Activated CD8-positive, alpha-beta memory T cell treated with anti-CD3 and anti-CD28 coated beads for 36 hours (primary cell): ENCODE measurements around the gene CDKAL1. TPM values are rescaled to one million over a fixed set of nuclear protein-coding genes. Genes with fewer than 3 reads are reported as not detected.
"Not testable (repeated sequence)": the region's sequence is repeated elsewhere in the genome, so short reads cannot be mapped to it uniquely, and the experiment has no call there.

Experiments used
- CTCF ChIA-PET: fragments of 350-600 bp; sonication (Branson Sonifier 250); formaldehyde crosslinking; loops from one replicate; lab custom pipeline; 2021; ENCODE audit warnings: antibody characterized with exemption; lab: Charles Lee
- POLR2A ChIA-PET: fragments of 350-600 bp; sonication (Branson Sonifier 250); formaldehyde crosslinking; loops from one replicate; lab custom pipeline; 2021; ENCODE audit warnings: antibody characterized with exemption; lab: Charles Lee
- total RNA-seq, 2 experiments: library from RNA; stranded (reverse); gene quantifications; one replicate each; pipeline ENCODE4 v1.2.3, GENCODE V29; 2021

CDKAL1 gene
- total RNA-seq, 2 experiments from 2014 or later: 26.2 to 27.5 TPM

DNA sequence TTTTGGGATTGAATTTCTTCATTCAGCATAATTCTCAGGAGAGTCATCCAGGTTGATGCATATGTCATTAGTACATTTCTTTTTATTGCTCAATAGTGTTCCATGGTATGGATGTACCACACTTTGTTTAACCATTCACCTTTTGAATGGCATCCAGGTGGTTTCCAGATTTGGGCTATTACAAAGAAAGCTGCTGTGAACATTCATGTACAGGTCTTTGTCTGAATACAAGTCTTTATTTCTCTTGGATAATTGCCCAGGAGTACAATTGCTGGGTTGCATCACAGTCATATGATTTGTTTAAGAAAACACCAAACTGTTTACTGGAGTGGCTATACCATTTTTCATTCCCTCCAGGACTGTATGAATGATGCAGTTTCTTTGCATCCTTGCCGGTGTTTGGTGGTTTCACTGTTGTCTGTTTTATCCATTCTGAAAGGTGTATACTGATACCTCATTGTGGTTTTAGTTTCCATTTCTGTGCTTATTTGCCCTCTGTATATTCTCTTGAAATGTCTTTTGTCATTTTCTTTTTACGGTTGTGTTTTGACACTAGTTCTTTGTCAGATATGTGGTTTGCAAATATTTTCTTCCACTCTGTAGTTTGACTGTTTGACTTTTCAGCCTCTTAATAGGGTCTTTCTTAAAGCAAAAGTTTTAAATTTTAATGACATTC, 8.8 kb downstream of the CDKAL1 start:
- ChIA-PET CTCF (no interaction called here), POLR2A (interaction anchor here (0.6 kb wide), 1 partner anchor 341 kb away, joined by 5 read pairs; no protein-coding TSS in a partner anchor)

DNA sequence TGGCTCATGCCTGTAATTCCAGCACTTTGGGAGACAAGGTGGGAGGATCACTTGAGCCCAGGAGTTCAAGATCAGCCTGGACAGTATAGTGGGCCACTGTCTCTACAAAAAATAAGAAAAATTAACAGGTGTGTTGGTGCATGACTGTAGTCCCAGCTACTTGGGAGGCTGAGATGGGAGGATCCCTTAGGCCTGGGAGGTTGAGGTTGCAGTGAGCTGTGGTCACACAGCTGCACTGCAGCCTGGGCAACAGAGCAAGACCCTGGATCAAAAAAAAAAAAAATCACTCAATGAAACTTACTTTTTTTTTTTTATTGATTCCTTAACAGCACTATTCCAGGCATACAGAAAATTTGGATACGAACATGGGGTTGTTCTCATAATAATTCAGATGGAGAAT, 14.0 kb downstream of the CDKAL1 start:
- POLR2A ChIA-PET: interaction anchor here (0.6 kb wide), 1 partner anchor 276 kb away, joined by 5 read pairs; no protein-coding TSS in a partner anchor
- CTCF ChIA-PET: interaction anchor here (0.7 kb wide), 2 partner anchors 16 to 186 kb away, joined by 3 read pairs; no protein-coding TSS in a partner anchor

DNA sequence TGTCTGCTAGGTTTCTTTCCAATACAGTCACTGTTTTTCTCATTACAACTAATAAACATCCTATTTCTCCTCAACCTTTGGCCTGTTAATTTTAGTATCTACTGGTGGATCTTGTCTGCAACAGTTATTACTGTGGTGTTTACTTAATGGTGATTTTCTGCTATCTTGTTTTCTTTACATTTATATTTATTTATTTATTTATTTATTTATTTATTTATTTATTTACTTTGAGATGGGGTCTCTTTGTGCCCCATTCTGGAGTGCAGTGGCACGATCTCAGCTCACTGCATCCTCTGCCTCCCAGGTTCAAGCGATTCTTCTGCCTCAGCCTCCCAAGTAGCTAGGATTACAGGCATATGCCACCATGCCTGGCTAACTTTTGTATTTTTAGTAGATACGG, 15.1 kb downstream of the CDKAL1 start:
- CTCF ChIA-PET: not testable (repeated sequence)

DNA sequence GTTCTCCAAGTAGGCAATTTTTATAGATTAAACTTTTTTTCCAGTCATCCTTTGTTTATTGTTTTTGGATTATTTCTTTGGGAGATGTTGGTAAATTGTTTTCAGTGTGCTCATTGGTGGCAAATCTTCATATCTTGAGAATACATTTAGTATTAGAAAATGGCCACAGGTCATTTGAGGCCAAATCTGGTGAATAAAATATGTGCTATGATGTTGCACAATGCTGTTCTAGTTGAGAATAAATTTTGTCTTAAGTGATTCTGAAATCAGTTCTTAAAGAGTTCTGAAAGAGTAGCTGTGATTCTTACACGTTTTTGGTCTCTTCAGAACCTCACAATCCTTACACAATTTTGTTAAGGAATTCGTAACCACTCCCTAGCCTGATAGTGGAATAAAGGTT, 20.1 kb downstream of the CDKAL1 start:
- CTCF ChIA-PET: no interaction called here

More for the DNA sequence above, 15.1 kb downstream of the CDKAL1 start:
- POLR2A ChIA-PET: not testable (repeated sequence)

DNA sequence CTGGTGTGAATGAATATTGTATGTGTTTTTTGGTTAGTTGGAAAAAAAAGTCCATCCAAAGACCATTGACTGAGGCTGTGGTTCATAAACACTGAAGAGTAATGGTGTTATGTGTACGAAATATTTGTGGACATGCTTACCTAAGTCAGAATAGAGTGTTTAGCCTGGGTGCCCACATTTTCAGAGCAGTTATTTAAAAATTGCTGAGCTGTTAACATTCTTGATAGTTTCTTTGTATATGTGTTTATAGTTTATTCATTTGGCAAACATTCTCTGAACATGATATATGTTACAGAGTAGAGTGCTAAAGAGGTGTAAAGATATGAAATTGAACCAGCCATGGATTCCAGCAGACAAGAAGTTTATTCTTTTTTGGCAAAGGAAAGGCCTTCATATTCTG, 20.6 kb downstream of the CDKAL1 start:
- ChIA-PET POLR2A (no interaction called here), CTCF (no interaction called here)

More for the DNA sequence above, 20.1 kb downstream of the CDKAL1 start:
- POLR2A ChIA-PET: no interaction called here

- POLR2A ChIA-PET: no interaction called here
- CTCF ChIA-PET: no interaction called here
These were observed 25.8 kb downstream of the CDKAL1 start for GRCh38 chr6:20559924-20560551.

- CTCF ChIA-PET: interaction anchor here (0.6 to 2.7 kb wide), 2 partner anchors 738 to 1026 kb away, joined by 4 to 11 read pairs; no protein-coding TSS in a partner anchor
- POLR2A ChIA-PET: no interaction called here
These were observed 29.1 kb downstream of the CDKAL1 start for GRCh38 chr6:20563377-20563776.

DNA sequence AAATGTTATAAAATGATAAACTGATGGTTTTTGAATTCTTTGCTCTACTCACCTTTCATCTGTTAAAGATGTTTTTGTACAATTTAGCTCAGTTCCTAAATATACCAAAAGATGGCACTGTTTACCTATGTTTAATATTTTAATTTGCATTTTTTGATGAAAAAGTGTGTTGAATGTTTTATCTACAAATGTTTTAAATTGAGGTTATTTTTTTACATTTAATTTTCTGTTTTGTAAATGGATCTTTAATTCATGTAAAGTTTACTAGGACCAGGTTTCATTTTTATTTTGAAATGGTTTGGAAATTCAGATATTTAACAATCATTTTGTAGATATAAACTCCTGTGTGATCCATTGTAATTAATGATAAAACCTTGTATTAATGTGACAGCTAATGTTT, 30.0 kb downstream of the CDKAL1 start:
- CTCF ChIA-PET: interaction anchor here (0.5 to 2.7 kb wide), 4 partner anchors 16 to 1025 kb away, joined by 3 to 11 read pairs (median 4); no protein-coding TSS in a partner anchor
- POLR2A ChIA-PET: no interaction called here

- POLR2A ChIA-PET: no interaction called here
These were observed 30.5 kb downstream of the CDKAL1 start for GRCh38 chr6:20564777-20565176.

GRCh38 chr6:20565342-20565741, 31.1 kb downstream of the CDKAL1 start:
- ChIA-PET CTCF (interaction anchor here (2.7 kb wide), 1 partner anchor 1024 kb away, joined by 11 read pairs; no protein-coding TSS in a partner anchor), POLR2A (no interaction called here)

More at GRCh38 chr6:20564777-20565176, 30.5 kb downstream of the CDKAL1 start:
- CTCF ChIA-PET: interaction anchor here (0.5 to 2.7 kb wide), 3 partner anchors 17 to 1024 kb away, joined by 3 to 11 read pairs (median 3); no protein-coding TSS in a partner anchor

DNA sequence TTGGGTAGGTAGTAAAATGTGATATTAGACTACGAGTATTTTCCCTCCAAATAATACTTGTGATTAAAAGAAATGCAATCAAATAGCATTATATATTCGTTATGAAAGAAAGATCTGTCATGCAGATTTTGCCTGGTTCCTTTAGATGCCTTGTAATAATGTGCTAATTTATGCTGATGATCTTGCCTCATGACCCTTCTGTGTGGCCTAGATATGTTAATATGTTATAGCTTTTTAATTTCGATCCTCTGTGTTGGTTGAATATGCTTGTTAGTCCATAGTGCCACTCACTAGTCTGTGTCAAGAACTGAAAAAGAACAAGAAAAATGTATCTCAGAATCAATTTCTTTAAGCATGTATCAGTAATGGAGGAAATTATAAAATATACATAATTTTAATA, 31.9 kb downstream of the CDKAL1 start:
- CTCF ChIA-PET: no interaction called here
- POLR2A ChIA-PET: no interaction called here

DNA sequence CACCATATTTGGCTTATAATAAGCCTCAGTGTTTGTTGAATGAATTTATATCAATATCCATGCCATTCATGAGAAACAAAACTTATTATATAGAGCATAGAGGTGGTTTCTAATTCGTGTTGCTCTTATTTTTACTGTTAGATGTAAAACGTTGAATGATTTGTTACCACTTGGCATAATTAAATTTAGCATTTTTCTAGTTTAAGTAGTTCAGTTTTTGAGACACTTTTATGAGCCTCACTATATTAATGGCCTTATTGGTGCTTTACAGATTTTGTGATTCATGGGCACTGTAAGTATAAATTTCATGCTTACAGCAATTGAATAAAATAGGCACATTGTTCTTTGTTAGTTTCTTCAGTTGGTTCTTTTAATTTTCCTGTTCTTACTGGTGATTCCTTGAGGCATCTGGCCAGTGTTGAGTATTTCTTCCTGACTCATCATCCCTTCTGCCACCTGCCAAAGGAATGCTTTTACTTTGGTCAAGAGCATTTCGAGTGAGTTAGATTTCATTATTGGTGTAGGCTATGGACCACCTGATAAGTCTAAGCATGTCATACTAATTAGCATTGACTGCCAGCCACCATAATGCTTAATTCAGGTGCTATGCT, 34.8 kb downstream of the CDKAL1 start:
- POLR2A ChIA-PET: no interaction called here
- CTCF ChIA-PET: no interaction called here

DNA sequence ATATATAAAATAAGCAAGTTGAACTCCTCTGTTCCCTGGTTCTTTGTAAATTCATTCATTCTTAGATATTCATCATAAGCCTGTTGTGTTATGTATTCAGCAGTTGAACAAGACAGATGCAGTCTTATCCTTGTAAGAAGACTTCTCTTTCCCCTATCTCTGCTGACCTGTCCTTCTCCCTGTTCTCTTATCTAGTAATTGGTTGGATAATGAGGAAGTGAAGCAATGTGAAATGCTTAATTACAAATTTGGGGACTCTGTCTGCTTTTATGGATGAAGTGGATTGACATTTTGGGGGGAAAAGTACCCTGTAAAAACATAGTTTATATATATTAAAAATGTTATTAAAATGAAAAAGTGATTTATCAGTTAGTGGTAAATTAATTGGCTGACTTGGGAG, 37.0 kb downstream of the CDKAL1 start:
- ChIA-PET CTCF (no interaction called here), POLR2A (no interaction called here)

DNA sequence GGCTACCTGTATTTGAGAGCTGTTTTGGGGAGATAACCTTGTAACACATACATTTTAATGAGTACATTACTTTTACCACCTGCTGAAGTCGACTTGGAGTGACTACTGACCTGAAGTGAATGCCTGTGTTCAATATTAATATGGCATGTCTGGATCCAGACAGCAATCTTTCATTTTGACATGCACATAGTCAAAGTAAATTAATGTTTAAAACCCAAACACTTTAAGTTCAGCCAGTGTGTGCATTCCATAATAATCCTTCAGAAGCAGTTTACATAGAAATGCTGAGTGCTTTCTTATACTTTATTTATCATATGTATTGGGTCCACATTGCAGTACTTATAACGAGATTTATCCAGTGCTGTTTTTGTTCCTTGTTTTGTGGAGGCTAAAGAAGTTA, 38.0 kb downstream of the CDKAL1 start:
- ChIA-PET CTCF (no interaction called here), POLR2A (no interaction called here)

DNA sequence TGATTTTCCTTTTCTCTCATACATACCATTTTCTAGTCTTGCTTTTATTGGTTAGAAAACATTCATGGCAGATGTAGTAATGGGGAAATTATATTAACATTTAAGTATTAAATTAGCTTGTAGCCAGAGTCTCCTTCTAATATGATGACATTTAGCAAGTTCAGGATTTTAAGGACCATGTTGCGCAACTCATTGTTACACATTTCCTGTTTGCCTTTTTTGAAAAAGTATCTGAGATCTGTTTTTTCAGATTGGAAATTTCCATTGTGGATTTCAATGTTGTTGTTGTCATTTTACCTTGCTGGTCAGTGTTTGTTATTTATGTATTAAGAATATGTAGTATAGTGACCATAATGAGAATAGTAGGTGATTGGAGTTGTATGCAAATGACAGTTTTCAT, 38.7 kb downstream of the CDKAL1 start:
- POLR2A ChIA-PET: no interaction called here
- CTCF ChIA-PET: no interaction called here

DNA sequence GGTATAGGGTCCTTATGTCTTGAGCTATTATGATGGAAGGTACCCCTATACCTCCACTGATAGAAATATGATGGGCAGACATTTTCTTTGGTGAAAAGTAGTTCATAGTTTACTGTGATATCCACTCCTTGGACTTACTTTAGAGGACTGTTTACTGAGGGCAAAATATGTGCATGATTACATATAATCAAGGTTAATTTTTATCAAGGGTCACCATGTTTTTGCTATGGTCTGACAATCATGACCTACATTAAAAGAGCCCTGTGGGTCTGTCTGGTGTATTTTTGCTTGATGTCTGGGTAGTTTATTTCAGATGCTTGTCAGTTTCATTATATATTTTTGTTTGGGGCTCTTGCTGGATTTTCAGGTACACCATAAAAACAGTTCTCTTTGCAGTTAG, 40.1 kb downstream of the CDKAL1 start:
- CTCF ChIA-PET: no interaction called here
- POLR2A ChIA-PET: no interaction called here

DNA sequence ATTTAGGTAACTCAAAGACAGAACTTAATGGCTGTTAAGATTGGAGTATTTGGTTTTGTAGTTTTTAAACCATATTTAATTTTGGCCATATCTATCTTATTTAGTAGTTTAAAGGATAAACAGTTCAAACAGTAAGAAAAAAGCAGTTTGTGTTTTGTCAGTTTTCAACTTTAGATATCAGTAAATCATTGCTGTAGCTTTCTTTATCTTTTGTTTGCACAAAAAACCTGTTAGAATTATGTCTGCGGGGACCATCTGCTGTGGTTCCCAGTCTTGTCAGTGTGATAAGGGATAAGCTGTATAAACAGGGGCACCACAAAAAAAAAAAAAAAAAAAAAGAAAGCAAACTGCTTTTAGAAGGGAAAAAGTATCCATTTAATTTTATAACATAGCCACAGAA, 40.9 kb downstream of the CDKAL1 start:
- CTCF ChIA-PET: no interaction called here
- POLR2A ChIA-PET: no interaction called here

- POLR2A ChIA-PET: no interaction called here
- CTCF ChIA-PET: interaction anchor here (1.0 kb wide), 1 partner anchor 48 kb away, joined by 3 read pairs; no protein-coding TSS in a partner anchor
These were observed 41.6 kb downstream of the CDKAL1 start for GRCh38 chr6:20575704-20576451.

- CTCF ChIA-PET: interaction anchor here (1.0 kb wide), 1 partner anchor 49 kb away, joined by 3 read pairs; no protein-coding TSS in a partner anchor
- POLR2A ChIA-PET: no interaction called here
These were observed 43.0 kb downstream of the CDKAL1 start for GRCh38 chr6:20577173-20577688.
